HepG2 (cell line): ENCODE measurements around the gene ZBTB2. TPM values are rescaled to one million over a fixed set of nuclear protein-coding genes. Genes with fewer than 3 reads are reported as not detected.
A peak's percentile ranks its signal among the peaks of the same experiment; 100 is the strongest.

Experiments
- ATF7 ChIP-seq, 2 experiments: fragments of 450-650 bp in 1 of 2; sonication (generic) in 1 of 2; formaldehyde crosslinking in 1 of 2; IDR thresholded peaks; 2 replicates each; pipeline versions ENCODE4 v1.4.0 to v1.6.1; 2016 to 2020; ENCODE audit warnings: antibody characterized with exemption in 1 of 2, mild to moderate bottlenecking in 1 of 2, missing genetic modification reagents in 1 of 2
- CBX5 ChIP-seq: sonication (generic); formaldehyde crosslinking; IDR thresholded peaks from 2 replicates; pipeline ENCODE4 v1.4.0; 2020; ENCODE audit warnings: missing genetic modification reagents, borderline replicate concordance
- HNRNPK ChIP-seq: fragments of 200-400 bp; formaldehyde crosslinking; IDR thresholded peaks from 2 replicates; pipeline ENCODE4 v1.6.1; 2018; ENCODE audit warnings: low read length, low read depth, moderate library complexity, mild to moderate bottlenecking; ENCODE audit not compliant: poor library complexity, severe bottlenecking
- MYNN ChIP-seq: sonication (generic); formaldehyde crosslinking; IDR thresholded peaks from 2 replicates; pipeline ENCODE4 v1.4.0; 2020; ENCODE audit warnings: mild to moderate bottlenecking, low read depth, missing genetic modification reagents
- NKX3-1 ChIP-seq: sonication (generic); formaldehyde crosslinking; IDR thresholded peaks from 2 replicates; pipeline ENCODE4 v1.5.0; 2020; ENCODE audit warnings: missing genetic modification reagents
- TOPORS ChIP-seq: sonication (generic); formaldehyde crosslinking; IDR thresholded peaks from 2 replicates; pipeline ENCODE4 v1.8.0; 2023; ENCODE audit warnings: mild to moderate bottlenecking, missing genetic modification reagents
- YEATS4 ChIP-seq: sonication (generic); formaldehyde crosslinking; IDR thresholded peaks from 2 replicates; pipeline ENCODE4 v1.4.0; 2020; ENCODE audit warnings: missing genetic modification reagents, borderline replicate concordance
- ZFP91 ChIP-seq: sonication (generic); formaldehyde crosslinking; IDR thresholded peaks from 2 replicates; pipeline ENCODE4 v1.9.0; 2022; ENCODE audit warnings: missing genetic modification reagents, mild to moderate bottlenecking, borderline replicate concordance
- ZNF232 ChIP-seq: sonication (generic); formaldehyde crosslinking; IDR thresholded peaks from 2 replicates; pipeline ENCODE4 v1.4.0; 2020; ENCODE audit warnings: missing genetic modification reagents, borderline replicate concordance
- ZNF407 ChIP-seq: sonication (generic); formaldehyde crosslinking; IDR thresholded peaks from one replicate; pipeline ENCODE4 v1.5.1; 2020; ENCODE audit warnings: mild to moderate bottlenecking, missing genetic modification reagents; ENCODE audit errors: not compliant biosample characterization
- ZNF672 ChIP-seq: sonication (generic); formaldehyde crosslinking; IDR thresholded peaks from 2 replicates; pipeline ENCODE4 v1.8.1; 2022; ENCODE audit warnings: missing genetic modification reagents
- ZNF687 ChIP-seq: sonication (generic); formaldehyde crosslinking; IDR thresholded peaks from 2 replicates; pipeline ENCODE4 v1.5.1; 2020; ENCODE audit warnings: mild to moderate bottlenecking, missing genetic modification reagents, moderate library complexity
- ZNF747 ChIP-seq: sonication (generic); formaldehyde crosslinking; IDR thresholded peaks from 2 replicates; pipeline ENCODE4 v1.8.1; 2023; ENCODE audit warnings: missing genetic modification reagents, mild to moderate bottlenecking, borderline replicate concordance
- polyA plus RNA-seq, 8 experiments: library from polyadenylated mRNA; depleted of rRNA in 3 of 8; stranded (reverse) in 7 of 8; unstranded in 1 of 8; fragments of >200 nt; fragmentation: Illumina TruSeq in 4 of 8; extraction: Trizol in 4 of 8; gene quantifications; 2 replicates each; pipeline versions ENCODE4 v1.2.1 to v1.2.3, GENCODE V29; 2011 to 2016; ENCODE audit warnings: low read depth in 4 of 8, missing spikeins in 1 of 8, mixed read lengths in 1 of 8; ENCODE audit not compliant: insufficient read depth in 1 of 8
- total RNA-seq, 5 experiments: library from RNA; depleted of rRNA; stranded (reverse); fragments of >200 nt; fragmentation: Illumina TruSeq; extraction: Trizol; gene quantifications; 2 replicates each; pipeline ENCODE4 v1.2.3, GENCODE V29; 2016; ENCODE audit warnings: low read depth in 1 of 5

Gene ZBTB2
- total and polyA plus RNA-seq, 2 of the 13 experiments (the other 11 are each of a cell fraction or from before 2014, with no cell fraction given): 15.4 to 22.8 TPM

GRCh38 chr6:151391471-151392413, at the start of gene ZBTB2 (continued):
- TF ChIP-seq ZFP91 (CRISPR knock-in tag) (no peak; the same call in 1 of the 2 replicates), ATF7 (IDR thresholded peaks at IDR 0.05) (no peak), ATF7 (CRISPR knock-in tag; IDR thresholded peaks at IDR 0.05) (no peak), ZNF672 (peak; percentile 69; the same call in 1 of the 2 replicates), ZNF232 (CRISPR knock-in tag) (peak; percentile 37; the same call in 1 of the 2 replicates), YEATS4 (0 out of 2 replicates have a peak, but pooled peaks have one; percentile 56), ZNF687 (CRISPR knock-in tag) (peak; percentile 77), MYNN (no peak), ZNF407 (CRISPR knock-in tag) (no peak), HNRNPK (peak; percentile 63), NKX3-1 (CRISPR knock-in tag) (peak; percentile 75; the same call in 1 of the 2 replicates), CBX5 (CRISPR knock-in tag) (no peak), ZNF747 (CRISPR knock-in tag) (no peak), TOPORS (CRISPR knock-in tag) (no peak)
